Measurements from ENCODE around the gene ARHGAP23.

DNA sequence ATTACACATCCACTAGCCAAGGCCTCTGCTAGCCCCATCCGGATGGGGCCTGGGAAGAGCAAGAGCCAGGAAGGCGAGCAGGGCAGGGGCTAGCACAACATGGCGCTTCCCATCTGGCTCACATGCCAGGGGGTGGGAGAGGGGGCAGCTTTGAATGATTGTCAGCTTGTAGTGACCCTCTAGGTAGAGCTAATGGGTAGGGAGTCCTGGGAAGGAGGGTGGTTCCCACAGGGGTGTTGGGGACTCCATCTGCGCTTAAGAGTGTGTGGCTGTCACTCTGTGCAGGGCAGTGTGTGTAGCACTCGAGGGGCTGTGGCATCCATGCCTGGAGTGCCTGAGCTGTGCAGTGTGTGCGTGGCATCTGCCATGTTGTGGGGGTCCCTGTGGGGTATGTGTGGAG, 24.5 kb downstream of the ARHGAP23 start:
- TF ChIP-seq POLR2A (IDR thresholded peaks at IDR 0.05; ENCODE audit: low read depth, low read length) (no peak), POLR2AphosphoS5 (IDR thresholded peaks at IDR 0.05; ENCODE audit: low read depth, low read length) (no peak), POU2F2 (IDR thresholded peaks at IDR 0.05; ENCODE audit: low read depth, low read length) (no peak), SPI1 (IDR thresholded peaks at IDR 0.05; ENCODE audit: low read depth, low read length) (no peak), TAF1 (IDR thresholded peaks at IDR 0.05; ENCODE audit: low read depth, low read length) (no peak), PAX5 (IDR thresholded peaks at IDR 0.05; ENCODE audit: insufficient read depth, low read length, severe bottlenecking) (no peak)
